Activated CD8-positive, alpha-beta memory T cell treated with anti-CD3 and anti-CD28 coated beads for 1 hour (primary cell): ENCODE data around the gene CRYAB.
A peak's percentile ranks its signal among the peaks of the same experiment; 100 is the strongest.
"Not testable (repeated sequence)": the region's sequence is repeated elsewhere in the genome, so short reads cannot be mapped to it uniquely, and the experiment has no call there.

Experiments used
- DNase-seq, 2 donors: peaks; one replicate each; pipeline ENCODE4 v3.0.0-alpha.2; 2020; ENCODE audit warnings: low read depth in 1 of 2; ENCODE audit errors: extremely low read depth in 1 of 2

The CRYAB gene

GRCh38 chr11:111910676-111911562 is 651 bp downstream of the CRYAB start:
- DNase-seq = no peak

GRCh38 chr11:111909378-111909777 is 2.2 kb downstream of the CRYAB start:
- DNase-seq = no peak

GRCh38 chr11:111908639-111909305 is 2.8 kb downstream of the CRYAB start:
- DNase-seq = no peak

GRCh38 chr11:111906680-111907079 is 4.9 kb downstream of the CRYAB start:
- DNase-seq = no peak

DNA sequence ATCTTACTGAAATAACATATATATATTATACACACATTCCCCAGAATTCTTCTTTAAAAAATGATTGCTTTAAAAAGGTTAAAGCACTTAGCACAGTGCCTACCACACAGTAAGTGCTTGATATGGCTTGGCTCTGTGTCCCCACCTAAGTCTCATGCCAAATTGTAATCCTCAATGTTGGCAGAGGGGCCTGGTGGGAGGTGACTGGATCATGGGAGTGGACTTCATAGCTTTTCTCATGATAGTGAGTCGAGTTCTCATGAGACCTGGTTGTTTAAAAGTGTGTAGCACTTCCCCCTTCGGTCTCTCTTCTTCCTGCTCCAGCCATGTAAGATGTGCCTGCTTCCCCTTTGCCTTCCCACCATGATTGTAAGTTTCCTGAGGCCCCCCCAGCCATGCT is 6.2 kb downstream of the CRYAB start:
- no peak for DNase-seq

DNA sequence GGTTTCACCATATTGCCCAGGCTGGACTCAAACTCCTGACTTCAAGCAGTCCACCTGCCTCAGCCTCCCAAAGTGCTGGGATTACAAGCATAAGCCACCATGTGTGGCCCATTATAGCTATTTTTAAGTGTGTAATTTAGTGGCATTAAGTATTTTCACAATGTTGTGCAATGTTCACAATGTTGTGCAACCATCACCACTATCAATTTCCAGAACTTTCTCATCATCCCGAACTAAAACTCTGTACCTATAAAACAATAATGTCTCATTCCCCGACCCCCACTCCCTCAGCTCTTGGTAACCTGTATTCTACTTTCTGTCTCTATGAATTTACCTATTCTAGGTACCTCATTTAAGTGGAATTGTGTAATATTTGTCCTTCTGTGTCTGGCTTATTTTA is 24.7 kb downstream of the CRYAB start:
- no peak for DNase-seq

- no peak for DNase-seq
Observed at GRCh38 chr11:111886032-111886431, 25.5 kb downstream of the CRYAB start.

DNA sequence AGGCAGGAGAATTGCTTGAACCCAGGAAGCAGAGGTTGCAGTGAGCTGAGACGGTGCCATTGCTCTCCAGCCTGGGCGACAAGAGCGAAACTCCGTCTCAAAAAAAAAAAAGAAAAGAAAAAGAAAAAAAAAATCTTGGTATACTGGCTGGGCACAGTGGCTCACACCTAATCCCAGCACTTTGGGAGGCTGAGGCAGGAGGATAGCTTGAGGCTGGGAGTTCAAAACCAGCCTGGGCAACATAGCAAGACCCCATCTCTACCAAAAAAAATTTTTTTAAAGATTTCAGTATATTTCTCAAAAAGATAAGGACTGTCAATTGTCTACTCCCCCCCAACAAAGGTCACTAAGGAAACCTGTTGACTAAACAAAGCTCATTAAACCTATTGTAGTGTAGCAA is 26.5 kb downstream of the CRYAB start:
- not testable (repeated sequence) for DNase-seq

GRCh38 chr11:111882202-111882601 is 29.4 kb downstream of the CRYAB start:
- no peak for DNase-seq

GRCh38 chr11:111879637-111879960 is 32.0 kb downstream of the CRYAB start:
- DNase-seq = no peak

GRCh38 chr11:111878849-111879636 is 32.5 kb downstream of the CRYAB start, which contains the start of the genes CFAP68 and FDXACB1:
Gene CFAP68, plus strand, starts transcription at chr11:111879541. Its CDS starts 20 bp downstream, at chr11:111879561.
Gene FDXACB1, minus strand, starts transcription at chr11:111879165. Its CDS starts 33 bp downstream, at chr11:111879132.
- peak; percentile 89 to 94 for DNase-seq

- no peak for DNase-seq
Observed at GRCh38 chr11:111878385-111878848, 33.2 kb downstream of the CRYAB start.

DNA sequence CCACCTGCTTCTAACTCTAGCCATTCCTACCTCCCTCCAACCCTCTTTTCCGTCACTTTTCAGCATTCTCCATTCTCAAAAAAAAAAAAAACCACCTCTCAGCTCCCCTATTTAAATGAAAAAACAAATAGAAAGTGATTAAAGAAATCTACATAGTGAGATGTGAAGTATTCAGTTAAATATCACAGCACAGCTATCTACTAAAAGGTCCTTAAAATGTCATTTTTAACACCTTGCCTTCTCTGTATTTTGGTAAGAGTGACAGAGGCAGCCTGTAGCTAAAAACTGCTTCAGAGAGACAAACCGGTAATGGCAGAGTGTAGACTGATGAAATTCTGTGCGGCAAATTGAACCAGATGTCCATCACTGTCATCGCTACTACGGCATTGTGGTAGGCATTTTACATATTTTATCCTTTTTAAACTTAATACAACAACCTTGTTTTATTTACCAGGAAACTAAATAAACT is 39.8 kb downstream of the CRYAB start:
- DNase-seq = no peak

DNA sequence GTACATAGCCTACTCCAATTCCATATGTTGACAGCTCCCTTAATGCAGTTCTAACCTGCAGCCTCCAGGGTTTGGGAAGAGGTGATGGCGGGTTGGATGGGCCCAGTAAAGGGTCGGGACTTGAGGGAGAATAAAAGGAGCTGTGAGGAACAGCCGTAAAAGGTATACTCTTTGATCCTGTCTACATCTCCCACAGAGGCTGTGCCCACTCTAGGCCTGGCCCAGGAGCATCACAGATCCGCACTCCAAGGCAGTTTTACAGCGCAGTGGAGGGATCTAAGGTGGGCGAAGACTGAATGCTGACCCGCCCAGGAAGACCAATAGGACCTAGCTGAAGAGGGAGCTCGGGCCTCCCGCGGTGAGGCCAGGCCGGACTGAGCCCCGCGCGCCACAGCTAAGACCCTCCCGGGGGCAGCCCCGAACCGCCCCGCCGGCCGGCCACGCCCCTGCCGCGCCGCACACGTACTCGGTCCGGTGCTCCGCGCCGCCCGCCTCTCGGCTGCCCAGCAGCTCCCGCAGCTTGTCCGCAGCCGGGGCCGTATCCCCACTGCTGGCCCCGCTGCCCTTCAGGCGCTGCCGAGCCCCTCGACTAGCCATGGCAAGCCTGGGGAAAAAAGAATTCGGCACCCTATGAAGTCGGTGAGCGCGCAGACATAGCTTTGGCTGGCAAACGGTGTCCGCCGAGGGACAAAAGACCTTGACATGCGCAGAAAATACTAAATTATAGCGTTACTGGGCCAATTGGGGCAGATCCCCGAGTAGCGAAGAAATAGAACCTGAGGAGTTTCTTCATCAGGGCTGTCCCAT is 40.5 kb downstream of the CRYAB start, which contains the start of gene ALG9:
ALG9 (minus strand) TSS at position 696 of the 807 bp plus-strand sequence; CDS start at position 597, 99 bp downstream.
- DNase-seq = peak; percentile 81 to 83

GRCh38 chr11:111870522-111870885 is 41.1 kb downstream of the CRYAB start:
- DNase-seq = no peak

GRCh38 chr11:111870113-111870512 is 41.5 kb downstream of the CRYAB start:
- DNase-seq = no peak

DNA sequence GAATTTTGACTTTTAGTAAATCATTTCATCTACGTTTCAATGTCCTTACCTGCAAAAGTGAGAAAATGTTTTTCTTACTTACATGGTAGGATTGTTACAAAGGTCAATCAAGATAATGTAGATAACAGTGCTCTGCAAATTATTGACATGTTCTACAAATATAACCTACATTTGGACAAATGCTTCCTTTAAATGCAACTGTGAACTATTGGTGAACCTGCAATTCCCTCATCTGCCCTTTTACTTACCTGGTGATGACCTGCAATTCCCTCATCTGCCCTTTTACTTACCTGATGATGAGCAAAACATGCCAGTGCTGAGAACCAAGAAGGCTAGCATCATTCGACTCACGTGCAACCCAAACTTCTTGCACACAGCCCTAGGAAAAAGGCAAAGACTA is 51.3 kb downstream of the CRYAB start:
- DNase-seq = no peak
